ENCODE results near the gene APOL6. TPM values are rescaled to one million over a fixed set of nuclear protein-coding genes. Genes with fewer than 3 reads are reported as not detected.
A peak's percentile ranks its signal among the peaks of the same experiment; 100 is the strongest.

APOL6 gene
- 2.6 to 4.3 TPM (median 4.2 TPM) in 3 replicates for polyA plus RNA-seq
- polyA plus RNA-seq (2011; ENCODE audit: low read depth): 0.56 TPM
- polyA plus RNA-seq (2011; cell fraction: cytosol; rRNA removed): 1.1 and 1.7 TPM in 2 replicates
- polyA plus RNA-seq (2011; cell fraction: nucleus; rRNA removed): 3.6 and 4.7 TPM in 2 replicates
- 1.4 and 5.2 TPM in 2 replicates for polyA plus RNA-seq (2012; ENCODE audit: low replicate concordance)
- 3.7 to 9.2 TPM (median 6.7 TPM) in 3 replicates for polyA minus RNA-seq
- 3.5 TPM for polyA minus RNA-seq (2011; cell fraction: cytosol; rRNA and poly(A)+ RNA removed)
- 7.2 and 11.6 TPM in 2 replicates for polyA minus RNA-seq (2011; cell fraction: nucleus; rRNA and poly(A)+ RNA removed)

- Histone ChIP-seq H3K4me3 (ENCODE audit: control insufficient read depth in 2 of 3, extremely low read depth in 1 of 3, insufficient read depth in 2 of 3, low read depth in 1 of 3, low read length in 3 of 3) (peak within 1 kb of the TSS; percentile 46 to 76 (median 70)), H4K20me1 (ENCODE audit: control insufficient read depth, extremely low read depth, insufficient read depth, low read length) (no peaks in the 10 kb centered on the region), H2AFZ (ENCODE audit: control insufficient read depth, low read length) (peak within 1 kb of the TSS; percentile 88), H3K9ac (ENCODE audit: control insufficient read depth, extremely low read depth, insufficient read depth, low read length) (peak within 1 kb of the TSS; percentile 88), H3K4me1 (ENCODE audit: control insufficient read depth, extremely low read depth, insufficient read depth, low read length) (peaks cover 12% of the 10 kb centered on the region), H3K27ac (ENCODE audit: control insufficient read depth, insufficient read depth, low read length) (peak within 1 kb of the TSS; percentile 86), H3K9me3 (ENCODE audit: control insufficient read depth, low read depth, low read length) (peaks cover 3% of the 10 kb centered on the region), H3K27me3 (ENCODE audit: control insufficient read depth, extremely low read depth, insufficient read depth, low read length) (no peaks in the 10 kb centered on the region), H3K4me2 (ENCODE audit: control insufficient read depth, extremely low read depth, insufficient read depth, low read depth, low read length) (peak within 1 kb of the TSS; percentile 86), H3K9me1 (ENCODE audit: control insufficient read depth, extremely low read depth, insufficient read depth, low read length) (no peaks in the 10 kb centered on the region), H3K36me3 (ENCODE audit: control insufficient read depth in 2 of 2, extremely low read depth in 1 of 2, insufficient read depth in 2 of 2, low read length in 2 of 2) (no peaks in the 10 kb centered on the region), H3K79me2 (ENCODE audit: control insufficient read depth, insufficient read depth, low read length) (peaks cover 7% of the 10 kb centered on the region)
- no peak for TF ChIP-seq EZH2 (IDR thresholded peaks at IDR 0.05; ENCODE audit: low read length)
- TF ChIP-seq, protein P1, sequence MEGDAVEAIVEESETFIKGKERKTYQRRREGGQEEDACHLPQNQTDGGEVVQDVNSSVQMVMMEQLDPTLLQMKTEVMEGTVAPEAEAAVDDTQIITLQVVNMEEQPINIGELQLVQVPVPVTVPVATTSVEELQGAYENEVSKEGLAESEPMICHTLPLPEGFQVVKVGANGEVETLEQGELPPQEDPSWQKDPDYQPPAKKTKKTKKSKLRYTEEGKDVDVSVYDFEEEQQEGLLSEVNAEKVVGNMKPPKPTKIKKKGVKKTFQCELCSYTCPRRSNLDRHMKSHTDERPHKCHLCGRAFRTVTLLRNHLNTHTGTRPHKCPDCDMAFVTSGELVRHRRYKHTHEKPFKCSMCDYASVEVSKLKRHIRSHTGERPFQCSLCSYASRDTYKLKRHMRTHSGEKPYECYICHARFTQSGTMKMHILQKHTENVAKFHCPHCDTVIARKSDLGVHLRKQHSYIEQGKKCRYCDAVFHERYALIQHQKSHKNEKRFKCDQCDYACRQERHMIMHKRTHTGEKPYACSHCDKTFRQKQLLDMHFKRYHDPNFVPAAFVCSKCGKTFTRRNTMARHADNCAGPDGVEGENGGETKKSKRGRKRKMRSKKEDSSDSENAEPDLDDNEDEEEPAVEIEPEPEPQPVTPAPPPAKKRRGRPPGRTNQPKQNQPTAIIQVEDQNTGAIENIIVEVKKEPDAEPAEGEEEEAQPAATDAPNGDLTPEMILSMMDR (optimal IDR thresholded peaks at IDR 0.05 in 1 of 3, IDR thresholded peaks at IDR 0.05 in 1 of 3, conservative IDR thresholded peaks at IDR 0.05 in 1 of 3; ENCODE audit: extremely low read depth in 1 of 3, insufficient read depth in 2 of 3, low read length in 3 of 3): no peak
- no peak for DNase-seq (ENCODE audit: low read depth, low spot score)
- peak; percentile 92 for FAIRE-seq
- dilution Hi-C loops (cut with MboI; ENCODE audit: extremely low pct_ligation_motif_present, low sequenced_read_pairs): no loop called here
Observed at GRCh38 chr22:35648066-35649025, at the start of gene APOL6. APOL6 (plus strand) TSS chr22:35648446; CDS start chr22:35656426, 7,980 bp downstream.

DNA sequence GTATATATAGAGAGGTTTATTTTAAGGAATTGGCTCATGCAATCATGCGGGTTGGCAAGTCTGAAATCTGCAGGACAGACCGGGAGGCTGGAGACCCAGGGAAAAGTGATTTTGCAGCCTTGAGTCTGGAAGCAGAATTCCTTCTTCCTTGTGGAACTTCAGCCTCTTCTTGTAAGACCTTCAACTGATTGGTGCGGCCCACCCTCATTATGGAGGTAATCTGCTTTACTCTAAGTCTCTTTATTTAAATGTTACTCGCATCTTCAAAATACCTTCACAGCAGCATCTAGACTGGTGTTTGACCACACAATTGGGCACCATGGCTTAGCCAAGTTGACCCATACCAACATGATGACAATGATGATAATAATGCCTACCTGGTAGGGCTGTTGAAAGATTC lies 48.9 kb upstream of the APOL6 start:
- H3K27me3 ChIP-seq (ENCODE audit: control insufficient read depth, extremely low read depth, insufficient read depth, low read length): no peaks in the 10 kb centered on the region
- no peaks in the 10 kb centered on the region for H3K9me3 ChIP-seq (ENCODE audit: control insufficient read depth, low read depth, low read length)
- no peaks in the 10 kb centered on the region for H3K9me1 ChIP-seq (ENCODE audit: control insufficient read depth, extremely low read depth, insufficient read depth, low read length)
- DNase-seq (ENCODE audit: low read depth, low spot score) (no peak), FAIRE-seq (no peak)
- H3K9ac ChIP-seq (ENCODE audit: control insufficient read depth, extremely low read depth, insufficient read depth, low read length): no peak overlapping the region
- H3K27ac ChIP-seq (ENCODE audit: control insufficient read depth, insufficient read depth, low read length): no peak overlapping the region
- H2AFZ ChIP-seq (ENCODE audit: control insufficient read depth, low read length): no peak overlapping the region
- peaks cover 8% of the 10 kb centered on the region for H3K4me1 ChIP-seq (ENCODE audit: control insufficient read depth, extremely low read depth, insufficient read depth, low read length)
- no peaks in the 10 kb centered on the region for H4K20me1 ChIP-seq (ENCODE audit: control insufficient read depth, extremely low read depth, insufficient read depth, low read length)
- H3K36me3 ChIP-seq (ENCODE audit: control insufficient read depth in 2 of 2, extremely low read depth in 1 of 2, insufficient read depth in 2 of 2, low read length in 2 of 2): no peaks in the 10 kb centered on the region
- no peak overlapping the region for H3K4me2 ChIP-seq (ENCODE audit: control insufficient read depth, extremely low read depth, insufficient read depth, low read depth, low read length)
- no peaks in the 10 kb centered on the region for H3K79me2 ChIP-seq (ENCODE audit: control insufficient read depth, insufficient read depth, low read length)
- no peak overlapping the region for H3K4me3 ChIP-seq (ENCODE audit: control insufficient read depth in 2 of 3, extremely low read depth in 1 of 3, insufficient read depth in 2 of 3, low read depth in 1 of 3, low read length in 3 of 3)
- TF ChIP-seq EZH2 (IDR thresholded peaks at IDR 0.05; ENCODE audit: low read length): no peak
- TF ChIP-seq, protein P1 (optimal IDR thresholded peaks at IDR 0.05 in 1 of 3, IDR thresholded peaks at IDR 0.05 in 1 of 3, conservative IDR thresholded peaks at IDR 0.05 in 1 of 3; ENCODE audit: extremely low read depth in 1 of 3, insufficient read depth in 2 of 3, low read length in 3 of 3): no peak
- dilution Hi-C loops (cut with MboI; ENCODE audit: extremely low pct_ligation_motif_present, low sequenced_read_pairs): no loop called here

Data from keratinocyte (primary cell).